Right forelimb (tissue), 1 donor: ENCODE data around the gene SEC14L1.

ENCODE experiments used
- DNase-seq: peaks from one replicate; pipeline ENCODE4 v3.0.0-alpha.2; 2018

The SEC14L1 gene

GRCh38 chr17:77164483-77165091 lies 23.8 kb downstream of the SEC14L1 start:
- DNase-seq: no peak

GRCh38 chr17:77165577-77165976 lies 24.8 kb downstream of the SEC14L1 start:
- DNase-seq: no peak

- DNase-seq: no peak
These were observed 26.9 kb downstream of the SEC14L1 start for GRCh38 chr17:77167472-77168306.

GRCh38 chr17:77173104-77173503 lies 32.3 kb downstream of the SEC14L1 start:
- no peak for DNase-seq

- DNase-seq: no peak
These were observed 34.3 kb downstream of the SEC14L1 start for GRCh38 chr17:77174928-77175661.

- DNase-seq: no peak
These were observed 36.4 kb downstream of the SEC14L1 start for GRCh38 chr17:77177002-77177741.

- no peak for DNase-seq
These were observed 37.3 kb downstream of the SEC14L1 start for GRCh38 chr17:77178050-77178449.

- no peak for DNase-seq
These were observed 37.8 kb downstream of the SEC14L1 start for GRCh38 chr17:77178563-77178962.

GRCh38 chr17:77180503-77181357 lies 40.0 kb downstream of the SEC14L1 start:
- no peak for DNase-seq

GRCh38 chr17:77182205-77183172 lies 41.7 kb downstream of the SEC14L1 start:
- no peak for DNase-seq

GRCh38 chr17:77184474-77184873 lies 43.7 kb downstream of the SEC14L1 start:
- no peak for DNase-seq

- DNase-seq: no peak
These were observed 44.4 kb downstream of the SEC14L1 start for GRCh38 chr17:77185137-77185536.

GRCh38 chr17:77186141-77186604 lies 45.4 kb downstream of the SEC14L1 start:
- DNase-seq: no peak

- DNase-seq: no peak
These were observed 47.6 kb downstream of the SEC14L1 start for GRCh38 chr17:77188084-77189066.

- no peak for DNase-seq
These were observed 48.4 kb downstream of the SEC14L1 start for GRCh38 chr17:77189148-77189547.

GRCh38 chr17:77190576-77190975 lies 49.8 kb downstream of the SEC14L1 start:
- no peak for DNase-seq

GRCh38 chr17:77191244-77191643 lies 50.5 kb downstream of the SEC14L1 start:
- no peak for DNase-seq

GRCh38 chr17:77193653-77194052 lies 52.9 kb downstream of the SEC14L1 start:
- no peak for DNase-seq

GRCh38 chr17:77194179-77194578 lies 53.4 kb downstream of the SEC14L1 start:
- DNase-seq: no peak
